Smooth muscle cell (in vitro differentiated cells): ENCODE results near the gene IQCM. TPM values are rescaled to one million over a fixed set of nuclear protein-coding genes. Genes with fewer than 3 reads are reported as not detected.

Source experiments
- DNase-seq: peaks from one replicate; lab custom pipeline; 2025; ENCODE audit not compliant: unreplicated experiment; lab: John Stamatoyannopoulos, UW
- H2AFZ ChIP-seq: fragments of 200-600 bp; sonication (generic); 2 replicates; pipeline ENCODE4 v1.6.0; 2016; ENCODE audit warnings: antibody characterized with exemption, low read depth, mild to moderate bottlenecking
- H3F3A ChIP-seq: fragments of 200-600 bp; sonication (generic); 2 replicates; pipeline ENCODE4 v1.6.0; 2017; ENCODE audit warnings: antibody characterized with exemption, low read depth
- H3K27ac ChIP-seq: fragments of 200-600 bp; sonication (generic); 2 replicates; pipeline ENCODE4 v1.5.1; 2016; ENCODE audit warnings: low read depth, mild to moderate bottlenecking
- H3K27me3 ChIP-seq: fragments of 200-600 bp; sonication (generic); 2 replicates; pipeline ENCODE4 v1.6.1; 2016; ENCODE audit warnings: low read depth, mild to moderate bottlenecking
- H3K36me3 ChIP-seq: fragments of 200-600 bp; sonication (generic); 2 replicates; pipeline ENCODE4 v1.5.1; 2016; ENCODE audit warnings: low read depth
- H3K4me1 ChIP-seq: fragments of 200-600 bp; sonication (generic); 2 replicates; pipeline ENCODE4 v1.5.1; 2016; ENCODE audit warnings: low read depth
- H3K4me2 ChIP-seq: fragments of 200-600 bp; sonication (generic); 2 replicates; pipeline ENCODE4 v1.6.0; 2016; ENCODE audit warnings: mild to moderate bottlenecking
- H3K4me3 ChIP-seq: fragments of 200-600 bp; sonication (generic); 2 replicates; pipeline ENCODE4 v1.5.1; 2016; ENCODE audit warnings: mild to moderate bottlenecking
- H3K79me2 ChIP-seq: fragments of 200-600 bp; sonication (generic); 2 replicates; pipeline ENCODE4 v1.6.0; 2016; ENCODE audit warnings: low read depth, mild to moderate bottlenecking
- H3K9ac ChIP-seq: fragments of 200-600 bp; sonication (generic); 2 replicates; pipeline ENCODE4 v1.6.0; 2016; ENCODE audit warnings: low read depth
- H3K9me3 ChIP-seq: fragments of 200-600 bp; sonication (generic); replicated peaks from 2 replicates; pipeline ENCODE4 v1.5.1; 2016; ENCODE audit warnings: low read depth
- H4K20me1 ChIP-seq: fragments of 200-600 bp; sonication (generic); 2 replicates; pipeline ENCODE4 v1.6.0; 2016; ENCODE audit warnings: low read depth
- CTCF ChIP-seq: fragments of 200-600 bp; sonication (generic); IDR thresholded peaks from 2 replicates; pipeline ENCODE4 v1.5.1; 2017; ENCODE audit warnings: borderline replicate concordance, mild to moderate bottlenecking, antibody characterized with exemption; ENCODE audit not compliant: insufficient read depth, poor library complexity, severe bottlenecking
- WGBS: methylation state at CpG from one replicate; pipeline ENCODE4 v1.1.7; 2016; ENCODE audit warnings: low lambda C conversion rate; 5-methylcytosine and 5-hydroxymethylcytosine counted together
- polyA plus RNA-seq: library from polyadenylated mRNA; unstranded; fragments of >200 nt; fragmentation: Nextera tagmentation; extraction: Ambion mirVana; gene quantifications from 2 replicates; pipeline ENCODE4 v1.2.1, GENCODE V29; 2016
- total RNA-seq: library from RNA; depleted of rRNA; stranded (reverse); fragments of >200 nt; gene quantifications from 2 replicates; pipeline ENCODE4 v1.2.3, GENCODE V29; 2014

The IQCM gene
- total and polyA plus RNA-seq, 2 experiments from 2014 or later = not detected

GRCh38 chr4:149788300-149788699, 27.3 kb downstream of the IQCM start:
- Histone ChIP-seq H3K4me1 (no peaks in the 10 kb centered on the region), H3K27ac (no peak overlapping the region), H3F3A (no peaks in the 10 kb centered on the region), H3K4me2 (no peak overlapping the region), H3K36me3 (no peaks in the 10 kb centered on the region), H4K20me1 (no peaks in the 10 kb centered on the region), H3K4me3 (no peak overlapping the region), H3K9me3 (no peaks in the 10 kb centered on the region), H2AFZ (no peak overlapping the region), H3K79me2 (no peaks in the 10 kb centered on the region), H3K9ac (no peak overlapping the region), H3K27me3 (no peaks in the 10 kb centered on the region)
- WGBS = 81% methylated on average over 4 of the region's 4 CpGs
- TF ChIP-seq CTCF = no peak
- DNase-seq = no peak

- Histone ChIP-seq H3K27me3 (no peaks in the 10 kb centered on the region), H3K9me3 (no peaks in the 10 kb centered on the region), H3K79me2 (no peaks in the 10 kb centered on the region), H3K9ac (no peak overlapping the region), H3K4me1 (no peaks in the 10 kb centered on the region), H3K4me3 (no peak overlapping the region), H3F3A (no peaks in the 10 kb centered on the region), H4K20me1 (no peaks in the 10 kb centered on the region), H3K27ac (no peak overlapping the region), H3K4me2 (no peak overlapping the region), H2AFZ (no peak overlapping the region), H3K36me3 (no peaks in the 10 kb centered on the region)
- TF ChIP-seq CTCF = no peak
- no peak for DNase-seq
- WGBS = 56% methylated on average over 1 of the region's 1 CpG
These were observed 29.8 kb downstream of the IQCM start for GRCh38 chr4:149785696-149786431.

- Histone ChIP-seq H3K4me2 (no peak overlapping the region), H3K27me3 (no peaks in the 10 kb centered on the region), H3K4me3 (no peak overlapping the region), H4K20me1 (no peaks in the 10 kb centered on the region), H3K4me1 (no peaks in the 10 kb centered on the region), H3K9ac (no peak overlapping the region), H3K27ac (no peak overlapping the region), H2AFZ (no peak overlapping the region), H3K9me3 (no peaks in the 10 kb centered on the region), H3K79me2 (no peaks in the 10 kb centered on the region), H3F3A (no peaks in the 10 kb centered on the region), H3K36me3 (no peaks in the 10 kb centered on the region)
- 88% methylated on average over 2 of the region's 2 CpGs for WGBS
- TF ChIP-seq CTCF = no peak
- no peak for DNase-seq
These were observed 31.6 kb downstream of the IQCM start for GRCh38 chr4:149784018-149784417.

- Histone ChIP-seq H3K27ac (no peak overlapping the region), H3K9me3 (no peaks in the 10 kb centered on the region), H3K79me2 (no peaks in the 10 kb centered on the region), H3K27me3 (no peaks in the 10 kb centered on the region), H3K4me3 (no peak overlapping the region), H3K4me2 (no peak overlapping the region), H2AFZ (no peak overlapping the region), H3F3A (no peaks in the 10 kb centered on the region), H3K9ac (no peak overlapping the region), H3K4me1 (no peaks in the 10 kb centered on the region), H3K36me3 (no peaks in the 10 kb centered on the region), H4K20me1 (no peaks in the 10 kb centered on the region)
- no peak for TF ChIP-seq CTCF
- no peak for DNase-seq
- 44% methylated on average over 3 of the region's 3 CpGs for WGBS
These were observed 34.5 kb downstream of the IQCM start for GRCh38 chr4:149781150-149781549.
